ENCODE results near the gene TMEM203. TPM values are rescaled to one million over a fixed set of nuclear protein-coding genes. Genes with fewer than 3 reads are reported as not detected.
A peak's percentile ranks its signal among the peaks of the same experiment; 100 is the strongest.

TMEM203 gene
- total and polyA plus RNA-seq, 2 of the 13 experiments (the other 11 are each of a cell fraction or from before 2014, with no cell fraction given), result 23.4 to 36.7 TPM

GRCh38 chr9:137218754-137219271, 13.4 kb upstream of the TMEM203 start (continued):
- no peak for TF ChIP-seq BCL3 (CRISPR knock-in tag; IDR thresholded peaks at IDR 0.05)
- peak; percentile 69; the same call in 1 of the 2 replicates for TF ChIP-seq FOXP4 (CRISPR knock-in tag; IDR thresholded peaks at IDR 0.05)
- peak; percentile 81; the same call in 1 of the 2 replicates for TF ChIP-seq ZNF296 (CRISPR knock-in tag; conservative IDR thresholded peaks at IDR 0.05)
- no peak for TF ChIP-seq ZEB1 (IDR thresholded peaks at IDR 0.05; ENCODE audit: insufficient replicate concordance, low read depth)

- no TSS peak for BruUV-seq (replicated peaks)
- Histone ChIP-seq H3K4me3 (replicated peaks in 1 of 3; ENCODE audit: insufficient read depth in 1 of 3, low read depth in 2 of 3, low read length in 3 of 3) (peak overlapping the region; percentile 68 to 83 (median 77)), H3K9ac (ENCODE audit: insufficient read depth, low read depth, low read length) (peak overlapping the region; percentile 77), H4K20me1 (ENCODE audit: insufficient read depth, low read length) (peaks cover 4% of the 10 kb centered on the region; the same call in 1 of the 2 replicates), H3K4me1 (ENCODE audit: insufficient read depth, low read length) (peaks cover 34% of the 10 kb centered on the region), H2AFZ (ENCODE audit: low read length) (no peak overlapping the region), H3K9me3 (ENCODE audit: low read length) (no peaks in the 10 kb centered on the region), H3K27me3 (ENCODE audit: control insufficient read depth in 1 of 2, insufficient read depth in 2 of 2, low read length in 2 of 2) (no peaks in the 10 kb centered on the region; a peak in 1 of 5 replicates), H3K79me2 (ENCODE audit: insufficient read depth, low read length) (peaks cover 3% of the 10 kb centered on the region), H3K27ac (ENCODE audit: extremely low read length, insufficient read depth, low read length) (peak overlapping the region; percentile 84), H3K36me3 (replicated peaks in 1 of 2; ENCODE audit: control insufficient read depth in 1 of 2, insufficient read depth in 2 of 2, low read length in 2 of 2) (no peaks in the 10 kb centered on the region), H3K4me2 (ENCODE audit: low read depth, low read length) (peak overlapping the region; percentile 90)
- ChIA-PET POLR2A (interaction anchor here (1.0 to 13.4 kb wide), 12 partner anchors 8 to 137 kb away, joined by 3 to 225 read pairs (median 8); partner anchors contain the start of genes ANAPC2, NDOR1, RNF224 and SSNA1), CTCF (ENCODE audit: low intra/inter-chr PET ratio, low total read pairs) (no interaction called here)
- WGBS (ENCODE audit: low lambda C conversion rate), result 47% methylated on average over 3 of the region's 30 CpGs
- intact Hi-C loops (cut with micrococcal nuclease; ENCODE audit: unreplicated experiment) (no loop called here), in situ Hi-C loops (cut with HindIII; ENCODE audit: extremely low pct_ligation_motif_present, low pct_unique_long_range_greater_than_20kb) (no loop called here)
- ATAC-seq, result peak; percentile 5
- no peak for FAIRE-seq
- DNase-seq (ENCODE audit: low spot score), result no peak
- TF ChIP-seq SOX6 (IDR thresholded peaks at IDR 0.05) (no peak), SOX6 (CRISPR knock-in tag; IDR thresholded peaks at IDR 0.05) (peak; percentile 20; the same call in 1 of the 2 replicates), ZBTB44 (CRISPR knock-in tag; IDR thresholded peaks at IDR 0.05) (no peak), BCL3 (CRISPR knock-in tag; IDR thresholded peaks at IDR 0.05) (no peak; the same call in 1 of the 2 replicates), MXD1 (CRISPR knock-in tag; IDR thresholded peaks at IDR 0.05) (peak; percentile 64; the same call in 1 of the 2 replicates), ZKSCAN1 (IDR thresholded peaks at IDR 0.05; ENCODE audit: low read length) (no peak), TBX2 (CRISPR knock-in tag; IDR thresholded peaks at IDR 0.05; ENCODE audit: borderline replicate concordance) (0 out of 2 replicates have a peak, but pooled peaks have one; percentile 20), HMGXB4 (CRISPR knock-in tag; IDR thresholded peaks at IDR 0.05; ENCODE audit: borderline replicate concordance in 1 of 2, low read depth in 1 of 2) (peak in 1 of 2 experiments; percentile 42; a peak in 1 of 4 replicates), MAFF (IDR thresholded peaks at IDR 0.05; ENCODE audit: low read depth, low read length) (no peak)
These were observed 12.8 kb upstream of the TMEM203 start for GRCh38 chr9:137218212-137218753.
